Heart left ventricle (tissue), 16 donors: Measurements from ENCODE around the gene CTSA. TPM values are rescaled to one million over a fixed set of nuclear protein-coding genes. Genes with fewer than 3 reads are reported as not detected.

Source experiments
- ATAC-seq, 4 donors: fragments of 200-7000 bp; cut with Tn5 transposase; one replicate each; pipeline ENCODE4 v1.9.1; 2020 to 2022; ENCODE audit warnings: moderate library complexity in 4 of 4, mild to moderate bottlenecking in 3 of 4, moderate number of reproducible peaks in 1 of 4
- DNase-seq, 5 donors: peaks; one replicate each; pipeline ENCODE4 v3.0.0-alpha.2; 2020
- H3K27ac ChIP-seq, 12 donors: fragments of 200-600 bp; sonication (generic) in 4 of 12; one replicate each; pipeline versions ENCODE4 v1.5.0 to v1.8.0; 2016 to 2022; ENCODE audit warnings: mild to moderate bottlenecking in 2 of 12
- H3K27me3 ChIP-seq, 9 donors: fragments of 200-600 bp; sonication (generic) in 2 of 9; one replicate each; pipeline versions ENCODE4 v1.5.1 to v1.8.0; 2016 to 2022; ENCODE audit warnings: mild to moderate bottlenecking in 3 of 9
- H3K36me3 ChIP-seq, 9 donors: fragments of 200-600 bp; sonication (generic) in 2 of 9; one replicate each; pipeline versions ENCODE4 v1.5.0 to v1.8.0; 2018 to 2022; ENCODE audit warnings: mild to moderate bottlenecking in 2 of 9
- H3K4me1 ChIP-seq, 12 donors: fragments of 200-600 bp; sonication (generic) in 4 of 12; one replicate each; pipeline versions ENCODE4 v1.5.0 to v1.8.0; 2016 to 2022; ENCODE audit warnings: mild to moderate bottlenecking in 3 of 12
- H3K4me3 ChIP-seq, 12 donors: fragments of 200-600 bp; sonication (generic) in 4 of 12; one replicate each; pipeline versions ENCODE4 v1.5.0 to v1.8.0; 2017 to 2022; ENCODE audit warnings: mild to moderate bottlenecking in 9 of 12, moderate library complexity in 4 of 12
- H3K9me3 ChIP-seq, 12 donors: fragments of 200-600 bp; sonication (generic) in 4 of 12; one replicate each; pipeline versions ENCODE4 v1.5.0 to v1.8.0; 2016 to 2022; ENCODE audit warnings: mild to moderate bottlenecking in 1 of 12
- POLR2A ChIP-seq, 2 donors: fragments of 450-650 bp; IDR thresholded peaks; one replicate each; pipeline ENCODE4 v1.6.1; 2017; ENCODE audit warnings: antibody characterized with exemption in 2 of 2, mild to moderate bottlenecking in 2 of 2, moderate library complexity in 2 of 2
- WGBS, 4 donors: extraction: QIAGEN DNeasy Blood & Tissue Kit in 2 of 4; methylation state at CpG; one replicate each; pipeline versions ENCODE4 v1.1.5 to v1.1.7; 2013 to 2018; 5-methylcytosine and 5-hydroxymethylcytosine counted together
- intact Hi-C, 10 donors: fragments of 100-400 bp; cut with DNase I; formaldehyde crosslinking; loops; one replicate each; pipeline versions ENCODE4 v1.11.1 to v1.14.2; 2022
- polyA plus RNA-seq, 2 donors: library from polyadenylated mRNA; stranded (reverse); fragments of 200-250 nt; gene quantifications; one replicate each; pipeline ENCODE4 v1.2.3, GENCODE V29; 2013
- total RNA-seq, 9 donors: library from RNA; depleted of rRNA in 2 of 9; stranded (reverse); fragments of >200 nt in 2 of 9; fragmentation: NEBNext Ultra II Directional in 3 of 9; extraction: Animal tissue kit (Norgen Biotek cat#: 25700) in 3 of 9; gene quantifications; one replicate each; pipeline versions ENCODE4 v1.1.0 to v1.2.4, GENCODE V29; 2016 to 2023
- TF ChIP-seq, protein P1 (sequence below), 12 donors: fragments of 200-600 bp; sonication (generic) in 4 of 12; IDR thresholded peaks; one replicate each; pipeline versions ENCODE4 v1.5.0 to v1.8.0; 2018 to 2022; ENCODE audit warnings: antibody characterized with exemption in 12 of 12, mild to moderate bottlenecking in 5 of 12
- donor health status: ischemic (EF 13 %, LVEDD 7.1; RV severe dilation, severe dysfunction).
- donor health status: healthy with polysubstance abuse.
- donor health status: DM: no; HTN: yes; CAD: no.
- donor health status: DM: no; HTN: no; CAD: no.
- donor health status: ischemic (EF 25% LVEDD 6.9; RV normal size, moderate dysfunction).
- donor health status: ischemic (EF 25% LVEDD 5.7; RV mildly dilated, moderate dysfunction).
- donor health status: healthy.
- donor health status: DM: yes; HTN: yes; CAD: no.
- donor health status: ischemic (EF 35%, LVEDD 5.7; RV mildly dilated, moderate dysfunction).
- donor health status: nonischemic (EF 11% LVEDD 7.7; RV severe dilation, severe dysfunction).
- donor health status: DM: yes; HTN: yes; CAD: no.
- donor health status: PGD.
- donor health status: ischemic (EF 29% LVEDD 5.4; RV normal size, mild dysfunction).
- donor health status: nonischemic (EF 23%, LVEDD 6.1; RV moderate dilation, normal function).

Gene CTSA
- total and polyA plus RNA-seq, 11 donors: 62.5 to 214 (median 107) TPM

DNA sequence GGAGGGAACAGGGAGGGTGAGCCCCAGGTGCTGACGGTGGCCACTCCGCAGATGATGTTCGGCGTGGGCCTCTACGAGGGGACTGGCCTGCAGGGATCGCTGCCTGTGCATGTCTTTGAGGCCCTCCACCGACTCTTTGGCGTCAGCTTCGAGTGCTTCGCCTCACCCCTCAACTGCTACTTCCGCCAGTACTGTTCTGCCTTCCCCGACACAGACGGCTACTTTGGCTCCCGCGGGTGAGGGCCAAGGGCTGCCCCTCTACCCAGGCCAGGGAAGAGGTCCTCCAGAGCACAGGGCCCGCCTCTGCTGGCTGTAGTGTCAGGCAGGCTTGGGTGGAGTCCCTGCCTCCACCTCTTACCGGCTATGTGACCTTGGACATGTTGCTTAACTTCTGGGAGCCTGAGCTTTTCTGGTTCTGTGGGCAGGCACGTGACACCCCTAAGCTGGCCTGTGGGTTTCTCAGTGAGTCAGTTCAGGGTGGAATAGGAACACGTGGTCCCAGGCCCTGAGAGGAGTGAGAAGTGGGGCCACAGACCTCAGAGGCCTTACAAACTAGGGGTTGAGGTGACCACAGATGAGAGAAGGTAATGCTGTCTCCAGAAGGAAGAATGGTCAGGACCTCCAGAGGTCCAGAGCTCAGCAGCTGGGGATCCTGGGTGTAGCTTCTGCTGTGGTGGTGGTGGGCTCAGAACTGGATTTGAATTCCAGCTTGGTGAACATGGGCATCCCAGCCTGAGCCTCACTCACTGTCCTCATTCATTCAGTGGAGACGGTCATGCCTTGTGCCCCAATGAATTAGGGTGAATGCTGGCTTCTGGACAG, 55.2 kb downstream of the CTSA start:
- intact Hi-C loops: no loop called here
- peak overlapping the region in 6 of 12 donors; percentile 1 to 81 (median 27) for H3K27ac ChIP-seq
- no peak for TF ChIP-seq POLR2A (IDR thresholded peaks at IDR 0.05)
- TF ChIP-seq, protein P1, sequence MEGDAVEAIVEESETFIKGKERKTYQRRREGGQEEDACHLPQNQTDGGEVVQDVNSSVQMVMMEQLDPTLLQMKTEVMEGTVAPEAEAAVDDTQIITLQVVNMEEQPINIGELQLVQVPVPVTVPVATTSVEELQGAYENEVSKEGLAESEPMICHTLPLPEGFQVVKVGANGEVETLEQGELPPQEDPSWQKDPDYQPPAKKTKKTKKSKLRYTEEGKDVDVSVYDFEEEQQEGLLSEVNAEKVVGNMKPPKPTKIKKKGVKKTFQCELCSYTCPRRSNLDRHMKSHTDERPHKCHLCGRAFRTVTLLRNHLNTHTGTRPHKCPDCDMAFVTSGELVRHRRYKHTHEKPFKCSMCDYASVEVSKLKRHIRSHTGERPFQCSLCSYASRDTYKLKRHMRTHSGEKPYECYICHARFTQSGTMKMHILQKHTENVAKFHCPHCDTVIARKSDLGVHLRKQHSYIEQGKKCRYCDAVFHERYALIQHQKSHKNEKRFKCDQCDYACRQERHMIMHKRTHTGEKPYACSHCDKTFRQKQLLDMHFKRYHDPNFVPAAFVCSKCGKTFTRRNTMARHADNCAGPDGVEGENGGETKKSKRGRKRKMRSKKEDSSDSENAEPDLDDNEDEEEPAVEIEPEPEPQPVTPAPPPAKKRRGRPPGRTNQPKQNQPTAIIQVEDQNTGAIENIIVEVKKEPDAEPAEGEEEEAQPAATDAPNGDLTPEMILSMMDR (IDR thresholded peaks at IDR 0.05): no peak
- ATAC-seq (peak in 3 of 4 donors; percentile 41 to 56 (median 49)), DNase-seq (peak in 3 of 5 donors; percentile 50 to 66 (median 62))
- H3K27me3 ChIP-seq: no peaks in the 10 kb centered on the region
- 74 to 86% (median 81%) methylated on average over 14 to 20 of the region's 20 CpGs for WGBS, 4 donors
- peaks cover 2 to 100% (median 98%) of the 10 kb centered on the region in 9 donors for H3K36me3 ChIP-seq
- no peak overlapping the region for H3K4me3 ChIP-seq
- H3K9me3 ChIP-seq: no peaks in the 10 kb centered on the region
- H3K4me1 ChIP-seq: peaks cover 0 to 39% (median 0%) of the 10 kb centered on the region in 12 donors

DNA sequence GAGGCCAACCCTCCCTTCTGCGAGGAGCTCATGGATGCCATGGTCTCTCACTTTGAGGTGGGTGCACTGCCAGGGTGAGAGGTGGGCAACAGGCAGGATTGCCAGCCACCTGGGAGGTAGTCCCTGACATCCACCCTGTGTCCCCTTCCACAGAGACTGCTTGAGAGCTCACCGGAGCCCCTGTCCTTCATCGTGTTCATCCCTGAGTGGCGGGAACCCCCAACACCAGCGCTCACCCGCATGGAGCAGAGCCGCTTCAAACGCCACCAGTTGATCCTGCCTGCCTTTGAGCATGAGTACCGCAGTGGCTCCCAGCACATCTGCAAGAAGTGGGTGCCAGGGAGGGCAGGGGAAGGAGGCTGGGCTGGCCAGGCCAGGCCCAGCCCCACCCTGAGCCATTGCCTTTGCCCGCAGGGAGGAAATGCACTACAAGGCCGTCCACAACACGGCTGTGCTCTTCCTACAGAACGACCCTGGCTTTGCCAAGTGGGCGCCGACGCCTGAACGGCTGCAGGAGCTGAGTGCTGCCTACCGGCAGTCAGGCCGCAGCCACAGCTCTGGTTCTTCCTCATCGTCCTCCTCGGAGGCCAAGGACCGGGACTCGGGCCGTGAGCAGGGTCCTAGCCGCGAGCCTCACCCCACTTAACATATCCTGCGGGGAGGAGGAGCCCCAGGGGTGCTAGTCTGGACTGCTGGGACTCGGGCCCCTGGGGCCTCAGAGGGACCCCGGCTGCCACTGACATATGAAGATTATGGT, 56.2 kb downstream of the CTSA start:
- Histone ChIP-seq H3K36me3 (peaks cover 2 to 100% (median 100%) of the 10 kb centered on the region in 9 donors), H3K27me3 (no peaks in the 10 kb centered on the region), H3K27ac (peak overlapping the region in 2 of 12 donors; percentile 18 to 81), H3K4me3 (no peak overlapping the region), H3K4me1 (peaks cover 0 to 39% (median 0%) of the 10 kb centered on the region in 12 donors), H3K9me3 (no peaks in the 10 kb centered on the region)
- ATAC-seq: no peak
- no peak for TF ChIP-seq POLR2A (IDR thresholded peaks at IDR 0.05)
- TF ChIP-seq, protein P1 (IDR thresholded peaks at IDR 0.05): no peak
- DNase-seq: no peak
- WGBS, 4 donors: 79 to 85% (median 81%) methylated on average over 21 to 29 of the region's 29 CpGs
- intact Hi-C loops: no loop called here

DNA sequence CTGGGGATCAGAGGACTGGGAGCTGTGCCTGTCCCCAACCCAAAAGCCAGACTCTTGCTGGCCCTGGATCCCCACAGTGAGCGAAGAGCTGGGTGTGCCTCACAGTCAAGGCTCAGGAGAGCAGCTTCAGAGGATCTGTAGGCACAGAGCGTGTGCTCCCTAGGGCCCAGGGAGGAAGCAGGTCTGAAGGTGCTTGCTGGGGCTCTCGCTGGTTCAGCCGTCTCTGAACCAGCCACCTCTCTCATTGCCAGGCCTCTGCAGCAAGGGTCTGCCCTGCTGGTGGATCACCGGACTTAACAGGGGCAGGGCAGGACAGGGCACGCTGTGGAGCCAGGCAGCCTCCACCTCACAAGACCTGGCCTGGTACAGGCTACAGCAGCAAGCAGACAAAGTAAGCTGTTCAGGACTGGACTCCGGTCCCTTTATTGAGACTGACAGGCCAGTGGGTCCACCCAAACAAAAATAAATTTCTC, 57.2 kb downstream of the CTSA start:
- 57 to 85% (median 79%) methylated on average over 1 to 7 of the region's 7 CpGs for WGBS, 4 donors
- Histone ChIP-seq H3K9me3 (no peaks in the 10 kb centered on the region), H3K4me1 (peaks cover 0 to 38% (median 0%) of the 10 kb centered on the region in 12 donors), H3K4me3 (no peak overlapping the region), H3K27me3 (no peaks in the 10 kb centered on the region), H3K36me3 (peaks cover 0 to 100% (median 100%) of the 10 kb centered on the region in 9 donors), H3K27ac (no peak overlapping the region)
- ATAC-seq (no peak), DNase-seq (no peak)
- TF ChIP-seq, protein P1 (IDR thresholded peaks at IDR 0.05): no peak
- TF ChIP-seq POLR2A (IDR thresholded peaks at IDR 0.05): no peak
- intact Hi-C loops: no loop called here

Other genes starting within 250 kb of the CTSA start
- not detected for gene WFDC11, start 221.1 kb upstream of the CTSA start, total RNA-seq
- gene WFDC11, start 221.1 kb upstream of the CTSA start, polyA plus RNA-seq: not detected
- gene WFDC13, start 189.3 kb upstream of the CTSA start, total RNA-seq: not detected
- not detected for gene WFDC13, start 189.3 kb upstream of the CTSA start, polyA plus RNA-seq
- gene WFDC10B, start 186.3 kb upstream of the CTSA start, total RNA-seq: not detected
- not detected for gene WFDC10B, start 186.3 kb upstream of the CTSA start, polyA plus RNA-seq
- gene SPINT4, start 169.0 kb upstream of the CTSA start, total RNA-seq: not detected
- not detected for gene SPINT4, start 169.0 kb upstream of the CTSA start, polyA plus RNA-seq
- 1 to 10 TPM in 4 of 9 donors, under 1 TPM in 1, not detected in 4; 0.86 to 2.4 (median 1.4) TPM for gene WFDC3, start 99.5 kb upstream of the CTSA start, total RNA-seq
- gene WFDC3, start 99.5 kb upstream of the CTSA start, polyA plus RNA-seq: under 1 TPM in 1 of 2 donors, not detected in 1; 0.72 TPM
- 10 to 100 TPM; 10.1 to 24.9 (median 21.3) TPM for gene DNTTIP1, start 99.4 kb upstream of the CTSA start, total RNA-seq
- gene DNTTIP1, start 99.4 kb upstream of the CTSA start, polyA plus RNA-seq: 10 to 100 TPM; 25.0 to 31.5 TPM
- gene UBE2C, start 78.7 kb upstream of the CTSA start, total RNA-seq: 10 to 100 TPM in 1 of 9 donors, 1 to 10 TPM in 3, under 1 TPM in 1, not detected in 4; 0.32 to 16.9 (median 1.7) TPM
- gene UBE2C, start 78.7 kb upstream of the CTSA start, polyA plus RNA-seq: under 1 TPM in 1 of 2 donors, not detected in 1; 0.79 TPM
- not detected for gene TNNC2, start 64.0 kb upstream of the CTSA start, total RNA-seq
- under 1 TPM; 0.14 to 0.30 TPM for gene TNNC2, start 64.0 kb upstream of the CTSA start, polyA plus RNA-seq
- gene SNX21, start 57.5 kb upstream of the CTSA start, total RNA-seq: 10 to 100 TPM; 14.1 to 45.6 (median 21.4) TPM
- 10 to 100 TPM; 13.7 to 18.6 TPM for gene SNX21, start 57.5 kb upstream of the CTSA start, polyA plus RNA-seq
- 10 to 100 TPM; 22.5 to 57.8 (median 31.4) TPM for gene ACOT8, start 33.9 kb upstream of the CTSA start, total RNA-seq
- 10 to 100 TPM; 34.2 to 44.6 TPM for gene ACOT8, start 33.9 kb upstream of the CTSA start, polyA plus RNA-seq
- 1 to 10 TPM; 1.9 to 3.1 (median 2.4) TPM for gene ZSWIM3, start 33.7 kb upstream of the CTSA start, total RNA-seq
- gene ZSWIM3, start 33.7 kb upstream of the CTSA start, polyA plus RNA-seq: 1 to 10 TPM; 1.3 to 1.6 TPM
- 10 to 100 TPM in 6 of 9 donors, 1 to 10 TPM in 3; 8.2 to 16.3 (median 10.6) TPM for gene ZSWIM1, start 10.1 kb upstream of the CTSA start, total RNA-seq
- gene ZSWIM1, start 10.1 kb upstream of the CTSA start, polyA plus RNA-seq: 1 to 10 TPM; 3.9 to 7.2 TPM
- 1 to 10 TPM in 7 of 9 donors, not detected in 2; 1.1 to 4.0 (median 1.8) TPM for gene SPATA25, start 3.7 kb upstream of the CTSA start, total RNA-seq
- 1 to 10 TPM in 1 of 2 donors, under 1 TPM in 1; 0.58 to 2.7 TPM for gene SPATA25, start 3.7 kb upstream of the CTSA start, polyA plus RNA-seq
- 10 to 100 TPM in 5 of 9 donors, 1 to 10 TPM in 4; 3.5 to 14.8 (median 10.8) TPM for gene NEURL2, start 127 bp upstream of the CTSA start, total RNA-seq
- 1 to 10 TPM; 3.0 to 8.4 TPM for gene NEURL2, start 127 bp upstream of the CTSA start, polyA plus RNA-seq
- gene PLTP, start 20.8 kb downstream of the CTSA start, total RNA-seq: 100 to 1,000 TPM in 3 of 9 donors, 10 to 100 TPM in 6; 19.8 to 367 (median 81.1) TPM
- 10 to 100 TPM; 21.5 to 33.2 TPM for gene PLTP, start 20.8 kb downstream of the CTSA start, polyA plus RNA-seq
- 10 to 100 TPM; 22.2 to 40.2 (median 28.2) TPM for gene PCIF1, start 43.3 kb downstream of the CTSA start, total RNA-seq
- gene PCIF1, start 43.3 kb downstream of the CTSA start, polyA plus RNA-seq: 10 to 100 TPM; 17.5 to 31.1 TPM
- 10 to 100 TPM in 3 of 9 donors, 1 to 10 TPM in 6; 5.6 to 14.9 (median 8.5) TPM for gene ZNF335, start 80.9 kb downstream of the CTSA start, total RNA-seq
- gene ZNF335, start 80.9 kb downstream of the CTSA start, polyA plus RNA-seq: 1 to 10 TPM; 7.0 TPM
- 10 to 100 TPM in 1 of 9 donors, 1 to 10 TPM in 5, under 1 TPM in 3; 0.35 to 15.8 (median 1.1) TPM for gene MMP9, start 117.6 kb downstream of the CTSA start, total RNA-seq
- gene MMP9, start 117.6 kb downstream of the CTSA start, polyA plus RNA-seq: under 1 TPM; 0.19 to 0.49 TPM
- gene SLC12A5, start 137.9 kb downstream of the CTSA start, total RNA-seq: 1 to 10 TPM in 2 of 9 donors, under 1 TPM in 1, not detected in 6; 0.73 to 1.7 (median 1.2) TPM
- not detected for gene SLC12A5, start 137.9 kb downstream of the CTSA start, polyA plus RNA-seq
- gene NCOA5, start 198.6 kb downstream of the CTSA start, total RNA-seq: 10 to 100 TPM in 7 of 9 donors, 1 to 10 TPM in 2; 9.5 to 17.4 (median 12.5) TPM
- 10 to 100 TPM in 1 of 2 donors, 1 to 10 TPM in 1; 5.7 to 11.9 TPM for gene NCOA5, start 198.6 kb downstream of the CTSA start, polyA plus RNA-seq
- gene CD40, start 227.0 kb downstream of the CTSA start, total RNA-seq: 10 to 100 TPM in 2 of 9 donors, 1 to 10 TPM in 7; 3.5 to 38.3 (median 5.7) TPM
- gene CD40, start 227.0 kb downstream of the CTSA start, polyA plus RNA-seq: 1 to 10 TPM; 4.7 to 5.5 TPM